SK-N-SH treated with all-trans-retinoic acid at 6 μM for 48 hours (cell line): ENCODE measurements around the gene NAALADL2.

ENCODE experiments used
- ATAC-seq: fragments of 200-7000 bp; cut with Tn5 transposase; 3 replicates; pipeline ENCODE4 v1.9.1; 2020; ENCODE audit warnings: mild to moderate bottlenecking, moderate library complexity
- ARNTL ChIP-seq: fragments of 450-650 bp; formaldehyde crosslinking; IDR thresholded peaks from 2 replicates; pipeline ENCODE4 v1.5.0; 2020; ENCODE audit warnings: low read depth, mild to moderate bottlenecking, moderate library complexity, borderline replicate concordance
- CREB5 ChIP-seq: fragments of 250-450 bp; sonication (Bioruptor Pico); IDR thresholded peaks from 2 replicates; pipeline ENCODE4 v1.5.1; 2020; ENCODE audit warnings: low read depth, mild to moderate bottlenecking, moderate library complexity
- CSDC2 ChIP-seq: fragments of 250-450 bp; sonication (Bioruptor Pico); IDR thresholded peaks from 2 replicates; pipeline ENCODE4 v1.5.0; 2020; ENCODE audit warnings: mild to moderate bottlenecking, moderate library complexity
- CSRNP3 ChIP-seq: fragments of 250-450 bp; sonication (Bioruptor Pico); IDR thresholded peaks from 2 replicates; pipeline ENCODE4 v1.5.1; 2021; ENCODE audit warnings: mild to moderate bottlenecking, moderate library complexity
- GLIS3 ChIP-seq: fragments of 250-450 bp; sonication (Bioruptor Pico); IDR thresholded peaks from 2 replicates; pipeline ENCODE4 v1.5.0; 2020; ENCODE audit warnings: mild to moderate bottlenecking, moderate library complexity
- OSR1 ChIP-seq: fragments of 250-450 bp; sonication (Bioruptor Pico); IDR thresholded peaks from 2 replicates; pipeline ENCODE4 v1.8.0; 2022; ENCODE audit warnings: moderate library complexity, mild to moderate bottlenecking, inconsistent platforms
- PATZ1 ChIP-seq: fragments of 250-450 bp; sonication (Bioruptor Pico); IDR thresholded peaks from 2 replicates; pipeline ENCODE4 v1.8.0; 2020; ENCODE audit warnings: mild to moderate bottlenecking, moderate library complexity, borderline replicate concordance
- POU6F1 ChIP-seq: fragments of 250-450 bp; sonication (Bioruptor Pico); IDR thresholded peaks from 2 replicates; pipeline ENCODE4 v1.8.0; 2021; ENCODE audit warnings: low read depth, mild to moderate bottlenecking, moderate library complexity, borderline replicate concordance
- PPARA ChIP-seq: fragments of 250-450 bp; sonication (Bioruptor Pico); IDR thresholded peaks from 2 replicates; pipeline ENCODE4 v1.5.0; 2020; ENCODE audit warnings: mild to moderate bottlenecking, borderline replicate concordance
- RARB ChIP-seq: fragments of 250-450 bp; sonication (Bioruptor Pico); IDR thresholded peaks from 2 replicates; pipeline ENCODE4 v1.8.0; 2021; ENCODE audit warnings: mild to moderate bottlenecking, moderate library complexity
- SNAI2 ChIP-seq: fragments of 250-450 bp; sonication (Bioruptor Pico); IDR thresholded peaks from 2 replicates; pipeline ENCODE4 v1.5.0; 2020; ENCODE audit warnings: mild to moderate bottlenecking, moderate library complexity
- TCF4 ChIP-seq: fragments of 250-450 bp; sonication (Bioruptor Pico); IDR thresholded peaks from 2 replicates; pipeline ENCODE4 v1.8.0; 2021; ENCODE audit warnings: mild to moderate bottlenecking, moderate library complexity, borderline replicate concordance
- TOX ChIP-seq: fragments of 250-450 bp; sonication (Bioruptor Pico); IDR thresholded peaks from 2 replicates; pipeline ENCODE4 v1.8.0; 2021; ENCODE audit warnings: mild to moderate bottlenecking, moderate library complexity, borderline replicate concordance
- TSHZ2 ChIP-seq: fragments of 250-450 bp; sonication (Bioruptor Pico); IDR thresholded peaks from 2 replicates; pipeline ENCODE4 v1.5.0; 2020; ENCODE audit warnings: mild to moderate bottlenecking, moderate library complexity
- ZC3H10 ChIP-seq: fragments of 250-450 bp; sonication (Bioruptor Pico); IDR thresholded peaks from 2 replicates; pipeline ENCODE4 v1.5.1; 2021; ENCODE audit warnings: mild to moderate bottlenecking, moderate library complexity
- ZFP3 ChIP-seq: fragments of 250-450 bp; sonication (Bioruptor Pico); IDR thresholded peaks from 2 replicates; pipeline ENCODE4 v1.5.0; 2020; ENCODE audit warnings: mild to moderate bottlenecking, moderate library complexity
- ZFP30 ChIP-seq: fragments of 450-650 bp; formaldehyde crosslinking; IDR thresholded peaks from 2 replicates; pipeline ENCODE4 v1.5.0; 2022; ENCODE audit warnings: mild to moderate bottlenecking, moderate library complexity
- ZNF565 ChIP-seq: fragments of 450-650 bp; formaldehyde crosslinking; conservative IDR thresholded peaks from 2 replicates; pipeline ENCODE4 v1.5.0; 2020; ENCODE audit warnings: low read depth, mild to moderate bottlenecking, moderate library complexity
- ZNF70 ChIP-seq: fragments of 450-650 bp; formaldehyde crosslinking; IDR thresholded peaks from 2 replicates; pipeline ENCODE4 v1.5.0; 2020; ENCODE audit warnings: mild to moderate bottlenecking, moderate library complexity
- ZNF8 ChIP-seq: fragments of 450-650 bp; formaldehyde crosslinking; IDR thresholded peaks from 2 replicates; pipeline ENCODE4 v1.5.0; 2020; ENCODE audit warnings: mild to moderate bottlenecking, moderate library complexity

The NAALADL2 gene

GRCh38 chr3:175598740-175599139 lies 739.6 kb downstream of the NAALADL2 start:
- TF ChIP-seq TSHZ2 (CRISPR knock-in tag) (no peak), TCF4 (no peak), SNAI2 (CRISPR knock-in tag) (no peak), OSR1 (no peak)
- no peak for ATAC-seq

GRCh38 chr3:175601521-175601920 lies 742.4 kb downstream of the NAALADL2 start:
- ATAC-seq: no peak
- TF ChIP-seq SNAI2 (CRISPR knock-in tag) (no peak), PPARA (CRISPR knock-in tag) (no peak), TSHZ2 (CRISPR knock-in tag) (no peak), CSRNP3 (CRISPR knock-in tag) (no peak), CSDC2 (no peak)

- no peak for ATAC-seq
- TF ChIP-seq ZC3H10 (CRISPR knock-in tag) (no peak), ZFP30 (CRISPR knock-in tag) (no peak), CREB5 (CRISPR knock-in tag) (no peak), POU6F1 (no peak), ZNF565 (CRISPR knock-in tag) (no peak), CSDC2 (no peak), TCF4 (no peak), OSR1 (no peak), ZFP3 (CRISPR knock-in tag) (no peak), ARNTL (CRISPR knock-in tag) (no peak), PPARA (CRISPR knock-in tag) (no peak), PATZ1 (CRISPR knock-in tag) (no peak), GLIS3 (CRISPR knock-in tag) (no peak), CSRNP3 (CRISPR knock-in tag) (no peak), TOX (CRISPR knock-in tag) (no peak), RARB (CRISPR knock-in tag) (no peak), ZNF8 (CRISPR knock-in tag) (no peak), ZNF70 (no peak)
- TF ChIP-seq, all 23 proteins: peak for 0
Measured at GRCh38 chr3:175605851-175606250, 746.7 kb downstream of the NAALADL2 start.
